NCI-H446 treated with DMSO at 0.1 percent for 48 hours (cell line): Measurements from ENCODE around the gene RNASE4.
"Not testable (repeated sequence)": the region's sequence is repeated elsewhere in the genome, so short reads cannot be mapped to it uniquely, and the experiment has no call there.

Source experiments
- DNase-seq: peaks from one replicate; lab custom pipeline; 2025; lab: John Stamatoyannopoulos, UW

RNASE4 gene

DNA sequence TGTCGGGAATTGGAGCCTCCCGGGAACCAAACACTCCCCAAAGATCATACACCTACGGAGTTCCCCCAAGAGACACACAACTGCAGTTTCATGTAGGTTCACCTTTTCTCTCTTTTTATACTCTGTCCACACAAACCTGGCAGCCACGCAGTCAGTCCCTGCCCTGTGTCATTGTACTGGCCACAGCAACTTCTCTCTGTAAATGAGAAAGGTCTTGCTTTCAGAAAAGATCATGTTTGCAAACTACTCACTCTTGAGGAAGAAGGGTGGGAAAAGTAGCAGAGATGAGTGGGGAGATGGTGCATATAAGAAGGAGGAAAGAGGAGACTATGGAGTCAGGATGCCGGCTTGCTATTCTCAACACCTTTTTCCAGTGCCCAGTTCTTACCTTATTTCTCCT lies 14.6 kb downstream of the RNASE4 start:
- no peak for DNase-seq

DNA sequence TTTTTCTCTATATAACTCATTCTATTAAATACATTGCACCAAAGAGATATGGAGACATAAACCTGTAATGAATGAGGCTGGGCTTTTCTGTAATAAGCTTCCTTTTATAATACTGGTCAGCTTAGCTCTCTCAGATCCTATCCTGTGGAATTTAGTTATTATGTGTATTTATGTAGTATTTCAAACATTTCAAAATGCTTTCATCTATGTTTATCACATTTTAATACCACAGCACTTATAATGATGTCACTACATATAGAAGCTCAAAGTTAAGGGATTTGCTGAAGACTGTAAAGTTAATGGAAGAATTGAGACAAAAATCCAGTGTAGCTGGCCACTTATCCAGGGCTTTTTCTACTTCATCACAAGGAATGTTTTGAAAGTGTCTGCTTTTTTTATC lies 15.6 kb downstream of the RNASE4 start:
- no peak for DNase-seq

DNA sequence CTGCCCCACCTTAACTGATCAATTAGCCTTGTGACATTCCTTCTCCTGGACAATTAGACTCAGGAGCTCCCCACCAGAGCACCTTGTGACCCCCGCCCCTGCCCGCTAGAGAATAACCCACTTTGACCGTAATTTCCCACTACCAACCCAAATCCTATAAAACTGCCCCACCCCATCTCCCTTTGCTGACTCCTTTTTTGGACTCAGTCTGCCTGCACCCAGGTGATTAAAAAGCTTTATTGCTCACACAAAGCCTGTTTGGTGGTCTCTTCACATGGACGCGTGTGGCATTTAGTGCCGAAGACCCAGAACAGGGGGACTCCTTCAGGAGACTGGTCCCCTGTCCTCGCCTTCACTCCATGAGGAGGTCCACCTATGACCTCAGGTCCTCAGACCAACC lies 16.6 kb downstream of the RNASE4 start:
- DNase-seq, result not testable (repeated sequence)

GRCh38 chr14:20706657-20707355 lies 22.4 kb downstream of the RNASE4 start:
- no peak for DNase-seq

DNA sequence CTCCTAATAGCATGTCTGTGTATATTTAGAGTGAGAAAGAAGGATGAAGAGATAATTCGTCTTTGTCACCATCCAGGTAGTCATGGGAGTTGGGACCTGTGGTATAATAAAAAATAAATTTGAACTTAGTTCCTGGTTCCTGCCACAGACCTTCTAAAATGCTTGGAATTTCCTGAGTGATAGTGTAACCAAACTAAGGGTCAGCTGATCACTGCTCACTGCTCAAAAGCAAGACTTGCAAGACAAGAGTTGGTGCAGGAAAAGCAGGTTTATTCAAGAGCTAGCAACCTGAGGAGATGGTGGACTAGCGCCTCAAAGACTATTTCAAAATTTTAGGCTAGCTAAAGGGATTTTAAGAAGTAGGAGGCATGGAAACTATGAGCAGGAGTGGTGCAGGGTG lies 23.3 kb downstream of the RNASE4 start:
- DNase-seq, result no peak

DNA sequence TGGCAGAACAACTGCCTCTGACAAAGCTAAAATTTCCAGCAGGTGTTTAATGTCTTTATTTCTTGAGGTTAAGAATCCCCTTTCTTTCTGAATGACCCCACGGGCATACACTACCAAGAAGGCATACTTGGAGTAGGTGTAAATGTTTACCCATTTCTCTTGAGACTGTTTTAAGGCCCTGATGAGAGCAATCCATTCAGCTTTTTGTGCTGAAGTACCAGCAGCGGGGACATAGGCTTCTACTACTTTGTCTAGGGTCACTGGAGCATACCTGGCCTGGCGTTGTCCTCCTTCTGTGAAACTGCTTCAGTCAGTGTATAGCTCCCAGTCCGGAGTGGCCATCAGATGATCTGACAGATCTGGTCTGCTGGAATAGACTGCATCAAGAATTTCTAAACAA lies 26.9 kb downstream of the RNASE4 start:
- DNase-seq, result no peak

GRCh38 chr14:20711685-20712084 lies 27.3 kb downstream of the RNASE4 start:
- DNase-seq, result no peak

DNA sequence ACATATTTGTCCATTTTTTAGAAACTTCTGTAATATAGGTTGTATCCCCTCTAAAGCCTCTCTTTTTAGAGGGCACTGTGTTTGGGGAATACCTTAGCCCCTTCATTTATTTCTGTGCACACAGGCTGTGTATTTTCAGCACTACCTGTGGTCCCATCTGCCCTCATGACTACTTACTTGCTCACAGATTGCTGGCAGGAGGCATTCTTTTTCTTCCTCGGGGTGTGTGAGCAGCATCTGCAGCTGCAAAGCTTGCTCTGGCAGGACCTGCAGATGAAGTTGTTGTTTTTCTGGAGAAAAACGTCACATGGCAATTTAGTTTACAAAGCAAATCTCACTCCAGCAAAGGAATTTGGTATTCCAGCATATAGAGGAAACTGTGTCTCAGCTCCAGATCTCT lies 28.5 kb downstream of the RNASE4 start:
- no peak for DNase-seq

DNA sequence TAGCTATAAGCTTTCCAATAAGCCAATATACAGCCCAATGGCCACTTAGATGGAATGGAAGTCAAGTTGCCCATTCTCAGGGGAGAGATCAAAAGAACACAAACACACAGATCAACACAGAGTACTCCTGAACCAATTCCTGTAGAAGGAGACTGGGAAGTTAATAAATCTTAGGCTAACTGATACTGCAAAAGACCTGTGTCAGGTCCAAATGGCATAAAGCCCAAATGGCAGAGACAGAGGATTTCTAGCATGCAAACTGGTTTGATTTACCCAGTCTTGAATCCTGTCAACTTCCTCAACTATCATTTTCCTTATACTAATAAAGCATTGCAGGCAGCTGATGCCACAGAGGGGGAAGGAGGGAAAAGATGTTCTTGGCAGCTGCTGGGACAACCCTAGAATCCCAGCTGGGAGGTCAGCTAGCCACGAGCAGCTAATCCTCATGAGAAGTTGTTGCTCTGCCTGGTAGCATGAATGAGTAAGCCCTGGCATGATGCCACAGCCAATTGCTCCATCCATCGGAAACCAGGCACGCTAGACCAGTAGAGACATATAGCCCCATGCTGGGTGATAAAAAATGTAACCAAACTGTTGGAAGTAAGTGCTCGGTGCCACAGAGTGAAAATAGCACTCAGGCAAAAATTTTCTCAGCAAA lies 30.4 kb downstream of the RNASE4 start:
- no peak for DNase-seq

GRCh38 chr14:20719777-20720176 lies 35.4 kb downstream of the RNASE4 start:
- no peak for DNase-seq

DNA sequence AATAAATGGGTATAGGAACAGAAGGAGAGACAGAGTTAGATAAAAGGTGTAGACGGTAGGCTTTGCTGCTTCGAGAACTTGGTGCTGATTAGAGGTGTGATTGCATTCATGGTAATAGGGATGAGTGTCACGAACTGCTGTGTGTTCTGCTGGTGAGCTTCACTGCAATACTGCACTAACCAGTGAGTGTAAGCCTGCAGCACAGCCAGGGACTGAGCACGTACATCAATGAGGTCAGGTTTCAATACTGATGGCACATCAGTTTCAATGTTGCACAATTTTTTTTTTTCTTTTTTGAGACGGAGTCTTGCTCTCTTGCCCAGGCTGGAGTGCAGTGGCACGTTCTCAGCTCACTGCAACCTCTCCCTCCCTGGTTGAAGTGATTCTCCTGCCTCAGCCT lies 36.4 kb downstream of the RNASE4 start:
- no peak for DNase-seq

- DNase-seq, result no peak
Observed at GRCh38 chr14:20722016-20722415, 37.7 kb downstream of the RNASE4 start.

GRCh38 chr14:20723488-20723887 lies 39.1 kb downstream of the RNASE4 start:
- no peak for DNase-seq

- DNase-seq, result not testable (repeated sequence)
Observed at GRCh38 chr14:20726121-20726520, 41.8 kb downstream of the RNASE4 start.

DNA sequence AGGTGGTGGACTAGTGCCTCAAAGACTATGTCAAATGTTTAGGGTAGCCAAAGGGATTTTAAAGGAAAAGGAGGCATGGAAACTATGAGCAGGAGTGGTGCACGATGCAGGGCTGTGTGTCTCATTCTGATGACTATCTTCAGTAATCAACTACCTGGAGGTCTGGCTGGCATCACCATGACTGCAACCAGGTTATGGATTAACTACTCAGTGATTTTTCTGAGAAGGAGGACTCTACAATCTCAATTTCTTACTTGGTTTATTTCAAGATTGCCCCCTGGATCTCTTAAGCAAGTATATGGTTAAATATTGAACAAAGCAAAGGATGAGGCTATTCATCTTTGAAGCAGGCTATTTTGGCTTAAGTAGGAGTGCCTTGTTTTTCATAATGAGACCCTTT lies 42.2 kb downstream of the RNASE4 start:
- no peak for DNase-seq

DNA sequence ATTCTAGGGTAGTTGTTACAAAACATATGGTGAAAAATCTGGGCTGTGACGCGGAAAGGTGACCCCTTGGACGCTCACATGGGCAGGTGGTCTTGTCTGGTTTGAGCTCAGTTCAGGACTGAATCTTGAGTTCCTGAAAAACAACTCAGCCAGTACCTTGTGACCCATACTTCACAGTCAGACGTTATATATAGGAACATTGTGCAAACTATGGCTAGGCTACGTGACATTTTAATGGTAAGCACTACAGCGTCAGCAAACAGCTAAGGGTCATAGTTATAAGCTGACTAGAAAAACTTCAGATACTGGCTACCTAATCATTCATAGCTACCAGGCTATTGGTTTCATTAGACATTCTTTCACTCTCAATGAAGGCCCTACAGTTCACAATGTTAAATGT lies 46.5 kb downstream of the RNASE4 start:
- DNase-seq, result no peak

DNA sequence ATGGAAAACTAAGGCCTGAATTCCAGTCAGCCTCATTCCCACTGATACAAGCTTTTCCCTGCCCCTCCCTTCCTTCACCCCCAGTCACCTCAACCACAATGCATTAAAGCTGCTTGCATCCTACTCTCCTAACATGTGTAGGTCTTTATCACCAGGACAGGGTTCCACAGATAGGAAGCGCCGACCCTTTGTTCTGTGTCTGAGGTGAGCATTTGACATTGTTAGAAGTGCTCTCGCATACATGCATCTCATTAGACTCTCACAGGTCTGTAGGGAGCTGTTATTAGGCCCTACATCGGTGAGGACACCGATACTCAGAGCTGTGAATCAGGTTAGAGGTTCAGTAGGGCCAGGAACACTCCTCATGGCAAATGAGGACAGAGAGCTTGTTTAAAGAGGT lies 48.1 kb downstream of the RNASE4 start:
- DNase-seq, result no peak

DNA sequence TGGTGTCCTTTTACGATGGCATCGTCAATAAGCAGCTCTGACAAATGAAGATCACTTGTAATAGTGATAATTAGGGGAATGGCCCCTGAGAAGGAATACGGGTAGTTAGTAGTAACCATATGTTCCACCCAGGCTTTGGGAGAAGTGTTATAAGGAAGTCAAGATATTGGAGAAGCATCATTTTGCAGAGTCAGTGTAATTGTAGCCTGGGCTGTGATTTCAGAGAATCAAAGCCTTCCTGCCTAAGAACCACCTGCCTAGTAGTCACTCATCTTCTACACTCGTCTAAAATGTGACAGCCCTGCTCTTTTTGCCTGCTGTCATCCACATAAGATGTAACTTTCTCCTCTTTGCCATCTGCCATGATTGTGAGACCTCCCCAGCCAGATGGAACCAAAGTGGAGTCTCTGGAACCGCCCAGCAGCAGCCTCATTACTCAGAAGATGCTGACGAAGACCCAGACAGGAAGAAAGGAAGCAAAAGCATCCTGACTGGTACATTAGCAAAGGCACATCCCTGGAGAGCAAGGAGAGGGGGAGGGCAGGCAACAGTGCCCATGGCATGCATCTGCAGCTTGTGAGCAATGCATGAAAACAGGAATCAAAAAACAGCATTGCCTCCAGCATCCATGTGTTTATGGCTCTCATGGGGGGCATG lies 48.7 kb downstream of the RNASE4 start:
- DNase-seq, result no peak

DNA sequence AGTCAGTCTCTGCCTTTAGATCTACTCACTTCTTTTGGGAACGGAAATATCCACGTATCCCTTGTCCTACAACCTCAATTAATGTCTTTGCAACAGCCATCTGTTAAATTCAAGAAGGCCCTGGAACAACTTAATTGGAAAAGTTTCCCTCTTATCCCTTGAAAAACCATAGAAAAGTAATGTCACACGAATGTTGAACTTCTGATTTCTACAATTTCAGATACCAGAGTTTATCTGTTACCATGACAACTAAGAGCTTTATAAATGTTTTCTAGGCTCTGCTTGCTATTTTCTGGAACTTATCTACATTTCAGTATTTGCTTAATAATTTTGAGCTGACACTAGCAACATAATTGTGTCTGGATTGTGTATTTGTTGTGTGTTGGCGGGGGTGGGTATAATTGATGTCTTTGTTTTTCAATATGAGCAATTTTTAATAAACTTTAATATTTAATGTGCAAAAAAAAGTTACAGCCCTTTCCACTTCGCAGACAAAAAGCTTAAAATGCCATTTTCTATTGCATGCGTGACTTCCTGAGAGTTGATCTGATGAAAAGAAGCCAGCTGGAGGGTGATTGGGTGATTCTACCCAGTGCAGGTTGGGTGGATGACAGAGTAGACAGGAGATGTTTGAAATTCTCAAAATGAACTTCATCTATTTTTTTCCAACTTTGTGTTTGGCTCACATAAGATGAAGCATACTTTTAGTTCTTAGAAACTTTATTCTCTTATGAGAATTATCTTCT lies 49.5 kb downstream of the RNASE4 start:
- no peak for DNase-seq

- no peak for DNase-seq
Observed at GRCh38 chr14:20734430-20734806, 50.1 kb downstream of the RNASE4 start.

DNA sequence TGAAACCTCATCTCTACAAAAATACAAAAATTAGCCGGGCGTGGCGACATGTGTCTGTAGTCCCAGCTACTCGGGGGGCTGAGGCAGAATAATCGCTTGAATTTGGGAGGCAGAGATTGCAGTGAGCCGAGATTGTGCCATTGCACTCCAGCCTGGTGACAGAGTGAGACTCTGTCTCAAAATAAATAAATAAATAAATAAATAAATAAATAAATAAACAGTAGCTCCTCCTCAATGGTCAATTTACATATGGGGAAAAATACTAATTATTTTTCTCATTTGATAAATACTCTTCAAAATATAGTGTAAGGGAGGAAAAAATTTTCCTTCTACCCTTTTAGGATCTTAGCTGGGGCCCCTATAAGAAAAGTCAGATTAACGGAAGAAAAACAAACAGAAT lies 53.9 kb downstream of the RNASE4 start:
- not testable (repeated sequence) for DNase-seq

DNA sequence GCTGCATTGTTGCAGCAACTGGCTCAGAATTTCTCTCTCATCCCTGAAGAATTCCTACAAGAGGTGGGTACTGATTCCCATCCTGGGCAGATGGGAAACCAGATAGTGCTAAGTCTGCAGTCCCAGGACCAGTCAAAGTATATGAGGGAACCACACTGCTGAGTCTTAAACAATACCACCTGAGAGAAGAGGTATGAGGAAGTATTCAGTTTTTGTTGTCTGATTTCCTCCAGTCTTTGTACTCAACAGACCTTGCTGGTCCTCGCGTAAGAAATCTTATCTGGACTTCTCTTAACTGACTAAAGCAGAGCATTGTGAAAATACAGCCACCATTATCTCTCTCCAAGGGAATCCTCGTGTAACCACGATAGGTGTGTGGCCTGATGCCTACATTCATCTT lies 57.8 kb downstream of the RNASE4 start:
- DNase-seq, result no peak

DNA sequence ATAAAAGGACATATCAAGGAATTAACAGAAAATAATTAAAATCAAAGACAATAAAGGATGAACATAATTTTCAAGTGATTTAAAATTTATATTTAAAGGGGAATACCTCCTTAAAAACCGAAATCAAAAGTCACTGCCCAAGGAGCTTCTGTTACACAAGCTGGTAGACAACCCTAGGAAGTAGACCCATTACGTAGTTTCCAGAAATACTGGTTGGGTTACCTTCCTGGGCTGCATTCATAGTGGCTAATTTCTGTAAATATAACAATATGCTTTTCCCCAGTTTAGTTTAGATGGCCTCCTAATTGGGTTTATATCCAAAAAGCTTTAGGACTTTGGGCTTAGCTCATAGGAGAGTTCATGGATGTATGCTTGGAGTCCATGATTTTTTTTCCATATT lies 59.2 kb downstream of the RNASE4 start:
- DNase-seq, result no peak
